CD8-positive, alpha-beta memory T cell (primary cell): ENCODE results near the gene DCUN1D5. TPM values are rescaled to one million over a fixed set of nuclear protein-coding genes. Genes with fewer than 3 reads are reported as not detected.
A peak's percentile ranks its signal among the peaks of the same experiment; 100 is the strongest.

Experiments used
- CTCF ChIA-PET: fragments of 350-600 bp; sonication (Branson Sonifier 250); formaldehyde crosslinking; loops from one replicate; lab custom pipeline; 2021; ENCODE audit warnings: antibody characterized with exemption; lab: Charles Lee
- POLR2A ChIA-PET: fragments of 350-600 bp; sonication (Branson Sonifier 250); formaldehyde crosslinking; loops from one replicate; lab custom pipeline; 2021; ENCODE audit warnings: antibody characterized with exemption; lab: Charles Lee
- DNase-seq, 5 donors: peaks; one replicate each; pipeline versions ENCODE4 v3.0.0 to v3.0.0-alpha.2; 2020 to 2022; ENCODE audit warnings: mixed read lengths in 1 of 5
- H3K27ac ChIP-seq: one replicate; pipeline ENCODE4 v1.7.0; 2013; ENCODE audit warnings: low read depth, mild to moderate bottlenecking, low read length, moderate library complexity
- H3K27me3 ChIP-seq: 2 replicates; pipeline ENCODE4 v1.7.0; 2013; ENCODE audit warnings: low read length, mild to moderate bottlenecking; ENCODE audit not compliant: insufficient read depth, poor library complexity, severe bottlenecking
- H3K36me3 ChIP-seq: 2 replicates; pipeline ENCODE4 v1.7.0; 2013; ENCODE audit warnings: mild to moderate bottlenecking, low read length, moderate library complexity; ENCODE audit not compliant: insufficient read depth
- H3K4me1 ChIP-seq: 2 replicates; pipeline ENCODE4 v1.7.0; 2013; ENCODE audit warnings: mild to moderate bottlenecking, low read length, moderate library complexity; ENCODE audit not compliant: insufficient read depth
- H3K4me3 ChIP-seq: 2 replicates; pipeline ENCODE4 v1.7.0; 2013; ENCODE audit warnings: mild to moderate bottlenecking, low read length
- H3K9me3 ChIP-seq: 2 replicates; pipeline ENCODE4 v1.7.0; 2013; ENCODE audit warnings: mild to moderate bottlenecking, low read length
- H3K27ac Mint-ChIP-seq, 8 donors: one replicate each; pipeline ENCODE4 v1.8.0; 2020 to 2021; ENCODE audit warnings: mixed read lengths in 8 of 8, mild to moderate bottlenecking in 6 of 8, inconsistent platforms in 3 of 8, moderate library complexity in 3 of 8
- H3K27me3 Mint-ChIP-seq, 2 donors: one replicate each; pipeline ENCODE4 v1.8.0; 2020 to 2021; ENCODE audit warnings: mixed read lengths in 2 of 2, mild to moderate bottlenecking in 1 of 2, moderate library complexity in 1 of 2
- H3K36me3 Mint-ChIP-seq, 3 donors: one replicate each; pipeline ENCODE4 v1.8.0; 2020 to 2021; ENCODE audit warnings: mixed read lengths in 3 of 3, inconsistent platforms in 1 of 3, mild to moderate bottlenecking in 1 of 3
- H3K4me1 Mint-ChIP-seq, 3 donors: one replicate each; pipeline ENCODE4 v1.8.0; 2020 to 2021; ENCODE audit warnings: mixed read lengths in 3 of 3, inconsistent platforms in 1 of 3, mild to moderate bottlenecking in 1 of 3
- H3K4me3 Mint-ChIP-seq, 7 donors: one replicate each; pipeline ENCODE4 v1.8.0; 2020 to 2021; ENCODE audit warnings: mixed read lengths in 7 of 7, mild to moderate bottlenecking in 6 of 7, moderate library complexity in 4 of 7, inconsistent platforms in 2 of 7
- H3K9me3 Mint-ChIP-seq, 5 donors: one replicate each; pipeline ENCODE4 v1.8.0; 2020 to 2022; ENCODE audit warnings: mixed read lengths in 5 of 5, mild to moderate bottlenecking in 3 of 5, moderate library complexity in 2 of 5, inconsistent platforms in 1 of 5
- polyA plus RNA-seq: library from polyadenylated mRNA; unstranded; fragments of 300-500 nt; fragmentation: Illumina TruSeq; gene quantifications from one replicate; pipeline ENCODE4 v1.2.3, GENCODE V29; 2021
- total RNA-seq, 2 experiments: library from RNA; stranded (reverse); gene quantifications; one replicate each; pipeline ENCODE4 v1.2.3, GENCODE V29; 2021

Gene DCUN1D5
- total and polyA plus RNA-seq, 3 experiments from 2014 or later = 27.6 to 84.8 (median 84.2) TPM

- no peaks in the 10 kb centered on the region for H3K9me3 ChIP-seq
- ChIA-PET POLR2A (interaction anchor here (0.6 to 2.0 kb wide), 6 partner anchors 9 to 661 kb away, joined by 3 to 27 read pairs (median 3); partner anchors contain the start of gene DCUN1D5), CTCF (interaction anchor here (0.8 to 1.9 kb wide), 10 partner anchors 9 to 493 kb away, joined by 3 to 19 read pairs (median 4); partner anchors contain the start of gene DCUN1D5)
- H3K4me1 Mint-ChIP-seq = peaks cover 15 to 27% (median 21%) of the 10 kb centered on the region in 3 donors
- H3K27ac ChIP-seq = peak within 1 kb of the TSS; percentile 77
- H3K27me3 Mint-ChIP-seq = peaks cover 12% of the 10 kb centered on the region in 2 donors
- no peaks in the 10 kb centered on the region for H3K4me1 ChIP-seq
- H3K27ac Mint-ChIP-seq = peak within 1 kb of the TSS; percentile 92 to 99 (median 98)
- peak within 1 kb of the TSS; percentile 90 to 97 (median 95) for H3K4me3 Mint-ChIP-seq
- H3K36me3 ChIP-seq = no peaks in the 10 kb centered on the region
- peaks cover 4% of the 10 kb centered on the region for H3K27me3 ChIP-seq
- H3K9me3 Mint-ChIP-seq = no peaks in the 10 kb centered on the region
- H3K36me3 Mint-ChIP-seq = peaks cover 0 to 11% (median under 1%) of the 10 kb centered on the region in 3 donors
- DNase-seq = peak; percentile 80 to 93 (median 88)
- peak within 1 kb of the TSS; percentile 90 for H3K4me3 ChIP-seq
Measured at GRCh38 chr11:103108933-103109817, 17.2 kb upstream of the DCUN1D5 start, which contains the start of gene DYNC2H1. TSS of gene DYNC2H1 (plus strand) at chr11:103109426. CDS start at chr11:103109575, 149 bp downstream.

GRCh38 chr11:103097279-103097678, 5.3 kb upstream of the DCUN1D5 start:
- H3K4me1 Mint-ChIP-seq = peaks cover 3 to 4% (median 4%) of the 10 kb centered on the region in 3 donors
- no peaks in the 10 kb centered on the region for H3K9me3 ChIP-seq
- no peak overlapping the region for H3K27ac ChIP-seq
- peaks cover 22 to 77% of the 10 kb centered on the region in 2 donors for H3K27me3 Mint-ChIP-seq
- DNase-seq = no peak
- peaks cover 3 to 11% (median 4%) of the 10 kb centered on the region in 3 donors for H3K36me3 Mint-ChIP-seq
- CTCF ChIA-PET = interaction anchor here (1.2 kb wide), 1 partner anchor 12 kb away, joined by 3 read pairs; the partner anchor contains the start of gene DYNC2H1
- H3K9me3 Mint-ChIP-seq = no peaks in the 10 kb centered on the region
- no peak overlapping the region for H3K27ac Mint-ChIP-seq
- peaks cover 6% of the 10 kb centered on the region for H3K4me1 ChIP-seq
- no peaks in the 10 kb centered on the region for H3K36me3 ChIP-seq
- H3K4me3 ChIP-seq = no peak overlapping the region
- POLR2A ChIA-PET = no interaction called here
- peaks cover 9% of the 10 kb centered on the region for H3K27me3 ChIP-seq
- H3K4me3 Mint-ChIP-seq = no peak overlapping the region

- Mint-ChIP-seq H3K9me3 (no peaks in the 10 kb centered on the region), H3K36me3 (peaks cover 5 to 24% (median 11%) of the 10 kb centered on the region in 3 donors), H3K4me3 (peak overlapping the region; percentile 84 to 97 (median 93)), H3K4me1 (peaks cover 31 to 45% (median 41%) of the 10 kb centered on the region in 3 donors), H3K27ac (peak overlapping the region; percentile 85 to 99 (median 98)), H3K27me3 (peaks cover 10 to 31% of the 10 kb centered on the region in 2 donors)
- Histone ChIP-seq H3K4me1 (peaks cover 17% of the 10 kb centered on the region), H3K36me3 (no peaks in the 10 kb centered on the region), H3K27me3 (peaks cover 5% of the 10 kb centered on the region), H3K27ac (peak overlapping the region; percentile 77), H3K9me3 (no peaks in the 10 kb centered on the region), H3K4me3 (peak overlapping the region; percentile 69)
- DNase-seq = peak in 4 of 5 donors; percentile 7 to 58 (median 27)
- CTCF ChIA-PET = interaction anchor here (3.5 kb wide), 1 partner anchor 18 kb away, joined by 19 read pairs; the partner anchor contains the start of gene DYNC2H1
- POLR2A ChIA-PET = interaction anchor here (1.0 to 1.6 kb wide), 2 partner anchors 18 kb away, joined by 3 to 27 read pairs; partner anchors contain the start of gene DYNC2H1
Measured at GRCh38 chr11:103091064-103091800, 728 bp downstream of the DCUN1D5 start.

GRCh38 chr11:103086461-103086860, 5.5 kb downstream of the DCUN1D5 start:
- no peaks in the 10 kb centered on the region for H3K36me3 ChIP-seq
- POLR2A ChIA-PET = no interaction called here
- H3K27ac ChIP-seq = no peak overlapping the region
- H3K4me3 ChIP-seq = no peak overlapping the region
- Mint-ChIP-seq H3K36me3 (peaks cover 3 to 44% (median 10%) of the 10 kb centered on the region in 3 donors), H3K4me1 (peaks cover 36 to 56% (median 45%) of the 10 kb centered on the region in 3 donors), H3K4me3 (peak overlapping the region in 1 of 7 donors; percentile 30), H3K9me3 (no peaks in the 10 kb centered on the region), H3K27me3 (no peaks in the 10 kb centered on the region), H3K27ac (peak overlapping the region in 2 of 8 donors; percentile 48 to 70)
- CTCF ChIA-PET = interaction anchor here (0.6 kb wide), 1 partner anchor 24 kb away, joined by 3 read pairs; no protein-coding TSS in a partner anchor
- no peak for DNase-seq
- peaks cover 11% of the 10 kb centered on the region for H3K4me1 ChIP-seq
- no peaks in the 10 kb centered on the region for H3K27me3 ChIP-seq
- no peaks in the 10 kb centered on the region for H3K9me3 ChIP-seq

GRCh38 chr11:103085758-103086365, 6.1 kb downstream of the DCUN1D5 start:
- H3K27me3 Mint-ChIP-seq = no peaks in the 10 kb centered on the region
- no peak overlapping the region for H3K4me3 Mint-ChIP-seq
- peaks cover 3 to 46% (median 10%) of the 10 kb centered on the region in 3 donors for H3K36me3 Mint-ChIP-seq
- H3K27ac ChIP-seq = no peak overlapping the region
- H3K4me3 ChIP-seq = no peak overlapping the region
- ChIA-PET CTCF (no interaction called here), POLR2A (no interaction called here)
- H3K36me3 ChIP-seq = no peaks in the 10 kb centered on the region
- H3K27me3 ChIP-seq = no peaks in the 10 kb centered on the region
- no peaks in the 10 kb centered on the region for H3K9me3 ChIP-seq
- peaks cover 8% of the 10 kb centered on the region for H3K4me1 ChIP-seq
- no peaks in the 10 kb centered on the region for H3K9me3 Mint-ChIP-seq
- peak overlapping the region in 1 of 8 donors; percentile 6 for H3K27ac Mint-ChIP-seq
- no peak for DNase-seq
- H3K4me1 Mint-ChIP-seq = peaks cover 33 to 51% (median 40%) of the 10 kb centered on the region in 3 donors

- H3K4me1 Mint-ChIP-seq = peaks cover 0 to 12% (median 7%) of the 10 kb centered on the region in 3 donors
- no peaks in the 10 kb centered on the region for H3K36me3 ChIP-seq
- H3K9me3 Mint-ChIP-seq = no peaks in the 10 kb centered on the region
- no peak overlapping the region for H3K4me3 Mint-ChIP-seq
- H3K27me3 ChIP-seq = no peaks in the 10 kb centered on the region
- H3K36me3 Mint-ChIP-seq = peaks cover 19 to 79% (median 19%) of the 10 kb centered on the region in 3 donors
- no peak for DNase-seq
- H3K9me3 ChIP-seq = no peaks in the 10 kb centered on the region
- H3K27ac Mint-ChIP-seq = no peak overlapping the region
- POLR2A ChIA-PET = no interaction called here
- H3K4me3 ChIP-seq = no peak overlapping the region
- CTCF ChIA-PET = no interaction called here
- no peak overlapping the region for H3K27ac ChIP-seq
- no peaks in the 10 kb centered on the region for H3K4me1 ChIP-seq
- no peaks in the 10 kb centered on the region for H3K27me3 Mint-ChIP-seq
Measured at GRCh38 chr11:103079833-103080232, 12.1 kb downstream of the DCUN1D5 start.

GRCh38 chr11:103078710-103079109, 13.2 kb downstream of the DCUN1D5 start:
- H3K9me3 Mint-ChIP-seq = no peaks in the 10 kb centered on the region
- POLR2A ChIA-PET = no interaction called here
- DNase-seq = no peak
- no peaks in the 10 kb centered on the region for H3K9me3 ChIP-seq
- peak overlapping the region in 2 of 8 donors; percentile 0 to 24 for H3K27ac Mint-ChIP-seq
- CTCF ChIA-PET = no interaction called here
- H3K27ac ChIP-seq = no peak overlapping the region
- peaks cover 19 to 78% (median 21%) of the 10 kb centered on the region in 3 donors for H3K36me3 Mint-ChIP-seq
- no peaks in the 10 kb centered on the region for H3K36me3 ChIP-seq
- no peaks in the 10 kb centered on the region for H3K27me3 Mint-ChIP-seq
- no peak overlapping the region for H3K4me3 ChIP-seq
- H3K27me3 ChIP-seq = no peaks in the 10 kb centered on the region
- no peaks in the 10 kb centered on the region for H3K4me1 ChIP-seq
- peaks cover 2 to 4% (median 3%) of the 10 kb centered on the region in 3 donors for H3K4me1 Mint-ChIP-seq
- H3K4me3 Mint-ChIP-seq = no peak overlapping the region
